Neural crest cell (in vitro differentiated cells): ENCODE measurements around the gene GNAS-AS1. TPM values are rescaled to one million over a fixed set of nuclear protein-coding genes. Genes with fewer than 3 reads are reported as not detected.

ENCODE experiments used
- DNase-seq: peaks from one replicate; pipeline ENCODE4 v3.0.0; 2021; ENCODE audit warnings: low read depth, mixed read lengths, low spot score
- H3K27ac Mint-ChIP-seq: one replicate; pipeline ENCODE4 v1.8.0; 2021; ENCODE audit warnings: mild to moderate bottlenecking, mixed read lengths; ENCODE audit not compliant: unreplicated experiment
- H3K27me3 Mint-ChIP-seq: 2 replicates; pipeline ENCODE4 v1.8.0; 2021; ENCODE audit warnings: low read depth, mild to moderate bottlenecking, mixed read lengths
- H3K36me3 Mint-ChIP-seq: 2 replicates; pipeline ENCODE4 v1.8.0; 2021; ENCODE audit warnings: low read depth, mild to moderate bottlenecking, mixed read lengths
- H3K4me1 Mint-ChIP-seq: 2 replicates; pipeline ENCODE4 v1.8.0; 2021; ENCODE audit warnings: mixed read lengths
- H3K4me3 Mint-ChIP-seq: one replicate; pipeline ENCODE4 v1.8.0; 2021; ENCODE audit warnings: mild to moderate bottlenecking, mixed read lengths
- H3K9me3 Mint-ChIP-seq: 2 replicates; pipeline ENCODE4 v1.8.0; 2021; ENCODE audit warnings: mixed read lengths
- CTCF ChIP-seq: fragments of 200-600 bp; sonication (generic); conservative IDR thresholded peaks from 2 replicates; pipeline ENCODE4 v1.5.0; 2021; ENCODE audit warnings: antibody characterized with exemption, mild to moderate bottlenecking
- total RNA-seq: library from RNA; stranded (reverse); gene quantifications from 2 replicates; pipeline ENCODE4 v1.2.1, GENCODE V29; 2021

The GNAS-AS1 gene
- total RNA-seq, 1 donor from 2014 or later = 3.8 TPM

- no peak for DNase-seq
- H3K4me1 Mint-ChIP-seq = peaks cover 36% of the 10 kb centered on the region
- peaks cover 2% of the 10 kb centered on the region for H3K27me3 Mint-ChIP-seq
- TF ChIP-seq CTCF = no peak
- no peaks in the 10 kb centered on the region for H3K9me3 Mint-ChIP-seq
- H3K36me3 Mint-ChIP-seq = no peaks in the 10 kb centered on the region
- no peak overlapping the region for H3K27ac Mint-ChIP-seq
- no peak overlapping the region for H3K4me3 Mint-ChIP-seq
Observed at GRCh38 chr20:58874469-58874868, 23.8 kb upstream of the GNAS-AS1 start.

GRCh38 chr20:58871533-58872102 lies 20.9 kb upstream of the GNAS-AS1 start:
- DNase-seq = no peak
- no peak overlapping the region for H3K27ac Mint-ChIP-seq
- H3K4me3 Mint-ChIP-seq = no peak overlapping the region
- H3K36me3 Mint-ChIP-seq = no peaks in the 10 kb centered on the region
- TF ChIP-seq CTCF = no peak
- H3K4me1 Mint-ChIP-seq = peaks cover 20% of the 10 kb centered on the region
- H3K27me3 Mint-ChIP-seq = peaks cover 11% of the 10 kb centered on the region
- H3K9me3 Mint-ChIP-seq = no peaks in the 10 kb centered on the region

- no peak overlapping the region for H3K4me3 Mint-ChIP-seq
Observed at GRCh38 chr20:58870293-58871014, 19.8 kb upstream of the GNAS-AS1 start.

GRCh38 chr20:58869662-58870227 lies 19.0 kb upstream of the GNAS-AS1 start:
- H3K4me1 Mint-ChIP-seq = peaks cover 11% of the 10 kb centered on the region
- no peak overlapping the region for H3K4me3 Mint-ChIP-seq
- H3K36me3 Mint-ChIP-seq = no peaks in the 10 kb centered on the region
- peaks cover 20% of the 10 kb centered on the region for H3K27me3 Mint-ChIP-seq
- TF ChIP-seq CTCF = no peak
- no peaks in the 10 kb centered on the region for H3K9me3 Mint-ChIP-seq
- H3K27ac Mint-ChIP-seq = no peak overlapping the region
- DNase-seq = no peak

More at GRCh38 chr20:58870293-58871014, 19.8 kb upstream of the GNAS-AS1 start:
- Mint-ChIP-seq H3K36me3 (no peaks in the 10 kb centered on the region), H3K27ac (no peak overlapping the region), H3K4me1 (peaks cover 13% of the 10 kb centered on the region), H3K9me3 (no peaks in the 10 kb centered on the region), H3K27me3 (peaks cover 18% of the 10 kb centered on the region)
- peak; percentile 86 for TF ChIP-seq CTCF
- DNase-seq = peak; percentile 78

- Mint-ChIP-seq H3K27ac (peak overlapping the region; percentile 77), H3K27me3 (peaks cover 28% of the 10 kb centered on the region), H3K4me1 (peaks cover 11% of the 10 kb centered on the region), H3K9me3 (no peaks in the 10 kb centered on the region), H3K36me3 (no peaks in the 10 kb centered on the region), H3K4me3 (no peak overlapping the region)
- peak; percentile 62 for TF ChIP-seq CTCF
- DNase-seq = peak; percentile 36
Observed at GRCh38 chr20:58868795-58869194, 18.1 kb upstream of the GNAS-AS1 start.
